Astrocyte of the cerebellum (primary cell): ENCODE measurements around the gene HHAT.

ENCODE experiments used
- DNase-seq: peaks from one replicate; pipeline ENCODE4 v3.0.0-alpha.2; 2011; ENCODE audit warnings: low read depth
- H3K4me3 ChIP-seq: 2 replicates; pipeline ENCODE4 v1.5.1; 2011; ENCODE audit warnings: mild to moderate bottlenecking, low read depth, low read length, moderate library complexity
- in situ Hi-C: cut with HindIII; loops from 2 replicates; pipeline ENCODE4 v1.10.0; 2017; ENCODE audit warnings: low sequenced_read_pairs
- TF ChIP-seq, protein P1 (sequence below): IDR thresholded peaks from 2 replicates; pipeline ENCODE4 v1.5.1; 2012; ENCODE audit warnings: low read length, low read depth, moderate library complexity, mild to moderate bottlenecking; ENCODE audit errors: missing control alignments

HHAT gene

GRCh38 chr1:210662291-210663050, 333.8 kb downstream of the HHAT start:
- H3K4me3 ChIP-seq, result no peak overlapping the region
- in situ Hi-C loops, result no loop called here
- TF ChIP-seq, protein P1, sequence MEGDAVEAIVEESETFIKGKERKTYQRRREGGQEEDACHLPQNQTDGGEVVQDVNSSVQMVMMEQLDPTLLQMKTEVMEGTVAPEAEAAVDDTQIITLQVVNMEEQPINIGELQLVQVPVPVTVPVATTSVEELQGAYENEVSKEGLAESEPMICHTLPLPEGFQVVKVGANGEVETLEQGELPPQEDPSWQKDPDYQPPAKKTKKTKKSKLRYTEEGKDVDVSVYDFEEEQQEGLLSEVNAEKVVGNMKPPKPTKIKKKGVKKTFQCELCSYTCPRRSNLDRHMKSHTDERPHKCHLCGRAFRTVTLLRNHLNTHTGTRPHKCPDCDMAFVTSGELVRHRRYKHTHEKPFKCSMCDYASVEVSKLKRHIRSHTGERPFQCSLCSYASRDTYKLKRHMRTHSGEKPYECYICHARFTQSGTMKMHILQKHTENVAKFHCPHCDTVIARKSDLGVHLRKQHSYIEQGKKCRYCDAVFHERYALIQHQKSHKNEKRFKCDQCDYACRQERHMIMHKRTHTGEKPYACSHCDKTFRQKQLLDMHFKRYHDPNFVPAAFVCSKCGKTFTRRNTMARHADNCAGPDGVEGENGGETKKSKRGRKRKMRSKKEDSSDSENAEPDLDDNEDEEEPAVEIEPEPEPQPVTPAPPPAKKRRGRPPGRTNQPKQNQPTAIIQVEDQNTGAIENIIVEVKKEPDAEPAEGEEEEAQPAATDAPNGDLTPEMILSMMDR, result no peak
- no peak for DNase-seq

GRCh38 chr1:210663730-210664573, 335.2 kb downstream of the HHAT start:
- in situ Hi-C loops, result no loop called here
- DNase-seq, result no peak
- TF ChIP-seq, protein P1, result no peak

GRCh38 chr1:210669951-210670350, 341.2 kb downstream of the HHAT start:
- no peak overlapping the region for H3K4me3 ChIP-seq
- TF ChIP-seq, protein P1, result no peak
- in situ Hi-C loops, result no loop called here
- DNase-seq, result no peak

More at GRCh38 chr1:210663730-210664573, 335.2 kb downstream of the HHAT start:
- no peak overlapping the region for H3K4me3 ChIP-seq

GRCh38 chr1:210674151-210674550, 345.4 kb downstream of the HHAT start:
- in situ Hi-C loops, result no loop called here
- no peak overlapping the region for H3K4me3 ChIP-seq
- TF ChIP-seq, protein P1, result no peak
- no peak for DNase-seq

DNA sequence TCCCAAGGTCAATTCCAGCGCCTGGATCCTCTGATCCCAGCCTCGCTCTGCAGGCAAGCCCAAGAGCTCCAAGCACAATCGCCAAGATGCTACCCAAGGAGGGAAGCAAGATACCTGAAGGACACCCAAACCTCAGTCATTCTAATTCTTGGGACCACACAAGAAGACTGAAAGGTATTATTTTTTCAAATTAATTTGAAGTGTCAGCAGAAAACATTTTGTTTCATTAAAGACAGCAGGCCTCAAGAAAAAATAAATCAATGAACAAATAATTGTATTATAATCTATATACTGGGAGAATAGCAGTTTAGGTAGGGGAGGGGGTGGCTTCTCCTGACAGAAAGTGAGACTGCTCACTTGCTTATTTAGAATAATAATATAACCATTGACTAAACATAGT, 347.8 kb downstream of the HHAT start:
- TF ChIP-seq, protein P1, result no peak
- H3K4me3 ChIP-seq, result no peak overlapping the region
- DNase-seq, result no peak
- in situ Hi-C loops, result no loop called here

DNA sequence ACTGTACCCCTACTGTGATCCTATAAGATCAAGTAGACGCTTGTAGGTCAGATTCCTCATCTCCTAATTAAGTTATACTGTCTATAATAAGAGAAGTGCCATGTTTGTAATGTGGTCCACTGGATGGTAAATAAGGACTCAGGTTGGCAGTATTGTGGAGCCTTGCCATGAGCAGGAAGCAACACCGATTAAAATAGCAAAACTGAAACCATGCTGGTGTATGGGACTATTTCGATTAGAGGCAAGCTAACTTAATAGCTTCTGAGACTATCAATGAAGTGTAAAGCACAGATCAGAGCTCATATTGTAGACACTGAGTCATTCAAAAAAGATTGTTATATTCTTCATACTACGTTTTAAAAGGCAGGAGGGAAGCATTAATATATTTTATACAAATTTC, 348.8 kb downstream of the HHAT start:
- TF ChIP-seq, protein P1, result no peak
- no peak for DNase-seq
- in situ Hi-C loops, result no loop called here
- H3K4me3 ChIP-seq, result no peak overlapping the region
